Astrocyte (in vitro differentiated cells and primary cell): ENCODE results near the gene FBLN1. TPM values are rescaled to one million over a fixed set of nuclear protein-coding genes. Genes with fewer than 3 reads are reported as not detected.

Experiments
- DNase-seq: peaks from one replicate; pipeline ENCODE4 v3.0.0-alpha.2; 2010; ENCODE audit warnings: low read depth
- FAIRE-seq: peaks from 2 replicates; lab custom pipeline; 2011; peaks lifted over from hg19 to GRCh38; lab: Jason Lieb, UNC
- H2AFZ ChIP-seq: 2 replicates; pipeline ENCODE4 v1.6.0; 2012; ENCODE audit warnings: low read depth, low read length, inconsistent platforms
- H3K27ac ChIP-seq: 2 replicates; pipeline ENCODE4 v1.5.1; 2011; ENCODE audit warnings: low read depth, low read length, inconsistent platforms
- H3K27me3 ChIP-seq: 2 replicates; pipeline ENCODE4 v1.6.0; 2011; ENCODE audit warnings: low read length, inconsistent platforms; ENCODE audit not compliant: insufficient read depth
- H3K36me3 ChIP-seq: 2 replicates; pipeline ENCODE4 v1.5.1; 2011; ENCODE audit warnings: low read length, inconsistent platforms; ENCODE audit not compliant: insufficient read depth
- H3K4me1 ChIP-seq: 2 replicates; pipeline ENCODE4 v1.5.1; 2011; ENCODE audit warnings: low read length, inconsistent platforms; ENCODE audit not compliant: insufficient read depth
- H3K4me2 ChIP-seq: 2 replicates; pipeline ENCODE4 v1.6.0; 2012; ENCODE audit warnings: low read length, inconsistent platforms
- H3K4me3 ChIP-seq: 2 replicates; pipeline ENCODE4 v1.5.1; 2011; ENCODE audit warnings: low read depth, mild to moderate bottlenecking, low read length, inconsistent platforms; ENCODE audit not compliant: insufficient read depth
- H3K79me2 ChIP-seq: 2 replicates; pipeline ENCODE4 v1.6.0; 2012; ENCODE audit warnings: mild to moderate bottlenecking, low read length, inconsistent platforms; ENCODE audit not compliant: insufficient read depth
- H3K9ac ChIP-seq: 2 replicates; pipeline ENCODE4 v1.6.0; 2012; ENCODE audit warnings: mild to moderate bottlenecking, low read length, inconsistent platforms
- H3K9me3 ChIP-seq: 2 replicates; pipeline ENCODE4 v1.5.1; 2012; ENCODE audit warnings: low read depth, mild to moderate bottlenecking, low read length, inconsistent platforms; ENCODE audit not compliant: insufficient read depth
- H4K20me1 ChIP-seq: 2 replicates; pipeline ENCODE4 v1.6.0; 2012; ENCODE audit warnings: low read length, inconsistent platforms; ENCODE audit not compliant: insufficient read depth
- H3K27ac Mint-ChIP-seq: one replicate; pipeline ENCODE4 v1.8.0; 2021; ENCODE audit warnings: mild to moderate bottlenecking, mixed read lengths; ENCODE audit not compliant: unreplicated experiment
- H3K27me3 Mint-ChIP-seq: one replicate; pipeline ENCODE4 v1.8.0; 2021; ENCODE audit warnings: low read depth, mixed read lengths; ENCODE audit not compliant: unreplicated experiment
- H3K36me3 Mint-ChIP-seq: one replicate; pipeline ENCODE4 v1.8.0; 2021; ENCODE audit warnings: low read depth, mixed read lengths; ENCODE audit not compliant: unreplicated experiment
- H3K4me1 Mint-ChIP-seq: one replicate; pipeline ENCODE4 v1.8.0; 2021; ENCODE audit warnings: low read depth, mixed read lengths; ENCODE audit not compliant: unreplicated experiment
- H3K4me3 Mint-ChIP-seq: one replicate; pipeline ENCODE4 v1.8.0; 2021; ENCODE audit warnings: mild to moderate bottlenecking, moderate library complexity, mixed read lengths; ENCODE audit not compliant: unreplicated experiment
- H3K9me3 Mint-ChIP-seq: one replicate; pipeline ENCODE4 v1.8.0; 2021; ENCODE audit warnings: mild to moderate bottlenecking, mixed read lengths; ENCODE audit not compliant: unreplicated experiment
- EZH2 ChIP-seq: IDR thresholded peaks from 2 replicates; pipeline ENCODE4 v1.6.1; 2012; ENCODE audit warnings: mild to moderate bottlenecking, low read length, inconsistent platforms; ENCODE audit not compliant: insufficient read depth
- total RNA-seq: library from RNA; stranded (reverse); gene quantifications from 2 replicates; pipeline ENCODE4 v1.2.1, GENCODE V29; 2021
- TF ChIP-seq, protein P1 (sequence below): IDR thresholded peaks from 2 replicates; pipeline ENCODE4 v1.5.1; 2011; ENCODE audit warnings: low read depth, mild to moderate bottlenecking, inconsistent platforms, low read length, moderate library complexity; ENCODE audit not compliant: insufficient read depth

FBLN1 gene
- total RNA-seq, 1 donor from 2014 or later, result 69.2 TPM

DNA sequence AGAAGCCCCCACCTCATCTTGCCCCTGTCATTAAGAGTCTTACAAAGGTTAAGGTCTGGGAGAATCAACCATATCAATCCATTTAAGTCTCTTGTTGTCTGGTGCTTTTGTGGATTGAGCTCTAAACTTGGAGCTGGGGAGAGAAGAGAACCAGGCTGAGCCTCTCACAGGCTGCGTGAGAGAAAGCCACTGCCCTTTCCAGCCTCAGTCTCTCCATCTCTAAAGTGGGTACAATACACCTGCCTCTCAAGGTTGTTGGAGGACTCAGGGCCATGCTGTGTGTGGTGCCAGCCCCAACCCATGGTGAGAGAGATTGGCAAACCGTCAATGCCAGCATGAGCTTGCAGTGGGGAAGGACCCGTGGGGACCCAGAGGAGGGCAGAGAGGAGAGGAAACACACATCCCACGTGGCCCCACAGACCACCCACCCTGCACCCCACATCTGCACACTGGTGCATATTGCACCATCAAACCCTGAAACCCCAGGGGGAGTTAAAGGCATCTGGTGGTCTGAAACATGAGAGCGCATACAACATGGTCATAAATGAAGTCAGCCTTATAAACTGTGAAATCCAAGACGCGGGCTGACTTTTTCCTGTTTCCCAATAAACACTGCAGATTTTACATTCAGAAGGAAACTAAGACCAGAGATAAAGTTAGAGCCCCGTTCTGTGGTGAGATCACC, 27.5 kb upstream of the FBLN1 start:
- H3K36me3 Mint-ChIP-seq, result no peaks in the 10 kb centered on the region
- H3K9me3 Mint-ChIP-seq, result no peaks in the 10 kb centered on the region
- FAIRE-seq (no peak), DNase-seq (no peak)
- Histone ChIP-seq H3K9me3 (no peaks in the 10 kb centered on the region), H2AFZ (no peak overlapping the region), H3K27me3 (no peaks in the 10 kb centered on the region), H3K36me3 (no peaks in the 10 kb centered on the region), H3K4me3 (no peak overlapping the region), H3K4me1 (peaks cover 4% of the 10 kb centered on the region), H3K9ac (no peak overlapping the region), H4K20me1 (no peaks in the 10 kb centered on the region), H3K4me2 (no peak overlapping the region), H3K79me2 (no peaks in the 10 kb centered on the region), H3K27ac (no peak overlapping the region)
- H3K27ac Mint-ChIP-seq, result no peak overlapping the region
- H3K27me3 Mint-ChIP-seq, result peaks cover 18% of the 10 kb centered on the region
- no peak overlapping the region for H3K4me3 Mint-ChIP-seq
- TF ChIP-seq, protein P1, sequence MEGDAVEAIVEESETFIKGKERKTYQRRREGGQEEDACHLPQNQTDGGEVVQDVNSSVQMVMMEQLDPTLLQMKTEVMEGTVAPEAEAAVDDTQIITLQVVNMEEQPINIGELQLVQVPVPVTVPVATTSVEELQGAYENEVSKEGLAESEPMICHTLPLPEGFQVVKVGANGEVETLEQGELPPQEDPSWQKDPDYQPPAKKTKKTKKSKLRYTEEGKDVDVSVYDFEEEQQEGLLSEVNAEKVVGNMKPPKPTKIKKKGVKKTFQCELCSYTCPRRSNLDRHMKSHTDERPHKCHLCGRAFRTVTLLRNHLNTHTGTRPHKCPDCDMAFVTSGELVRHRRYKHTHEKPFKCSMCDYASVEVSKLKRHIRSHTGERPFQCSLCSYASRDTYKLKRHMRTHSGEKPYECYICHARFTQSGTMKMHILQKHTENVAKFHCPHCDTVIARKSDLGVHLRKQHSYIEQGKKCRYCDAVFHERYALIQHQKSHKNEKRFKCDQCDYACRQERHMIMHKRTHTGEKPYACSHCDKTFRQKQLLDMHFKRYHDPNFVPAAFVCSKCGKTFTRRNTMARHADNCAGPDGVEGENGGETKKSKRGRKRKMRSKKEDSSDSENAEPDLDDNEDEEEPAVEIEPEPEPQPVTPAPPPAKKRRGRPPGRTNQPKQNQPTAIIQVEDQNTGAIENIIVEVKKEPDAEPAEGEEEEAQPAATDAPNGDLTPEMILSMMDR, result no peak
- no peak for TF ChIP-seq EZH2
- H3K4me1 Mint-ChIP-seq, result no peaks in the 10 kb centered on the region

DNA sequence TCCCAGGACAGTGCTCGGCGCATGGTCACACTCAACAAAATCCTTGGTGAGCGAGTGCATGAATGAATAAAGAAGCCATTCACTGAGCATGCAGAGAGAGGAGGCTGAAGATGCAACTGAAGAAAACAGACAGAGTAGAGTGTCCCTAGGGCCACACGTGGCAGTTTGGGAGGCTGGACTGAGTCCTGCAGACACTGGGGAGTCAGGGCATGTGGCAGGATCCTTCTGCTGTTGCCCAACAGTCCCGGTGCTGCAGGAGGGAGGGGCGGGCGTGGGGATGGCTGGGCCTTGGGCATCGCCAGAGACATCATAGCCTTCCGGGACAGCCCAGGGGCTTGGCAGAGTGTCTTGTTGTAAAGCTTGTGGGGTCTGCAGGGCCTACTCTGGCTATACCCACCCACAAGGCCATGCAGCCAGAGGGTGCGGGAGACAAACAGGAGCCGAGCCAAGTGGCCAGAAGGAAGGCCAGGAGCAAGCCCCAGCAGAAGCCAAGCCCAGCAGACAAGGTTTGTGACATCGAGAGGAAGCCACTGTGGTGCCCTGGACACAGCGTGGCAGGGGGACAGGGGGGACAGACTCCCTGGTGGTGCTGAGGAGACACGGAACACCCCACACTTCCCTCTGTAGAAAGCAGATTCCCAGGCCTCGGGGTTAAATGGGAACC, 26.7 kb upstream of the FBLN1 start:
- no peaks in the 10 kb centered on the region for H3K4me1 Mint-ChIP-seq
- no peak overlapping the region for H3K4me3 Mint-ChIP-seq
- H3K9ac ChIP-seq, result no peak overlapping the region
- no peak overlapping the region for H2AFZ ChIP-seq
- DNase-seq (no peak), FAIRE-seq (no peak)
- H3K4me3 ChIP-seq, result no peak overlapping the region
- TF ChIP-seq EZH2, result no peak
- TF ChIP-seq, protein P1, result no peak
- no peak overlapping the region for H3K27ac Mint-ChIP-seq
- H3K36me3 Mint-ChIP-seq, result no peaks in the 10 kb centered on the region
- H3K27ac ChIP-seq, result no peak overlapping the region
- no peaks in the 10 kb centered on the region for H3K36me3 ChIP-seq
- H3K27me3 Mint-ChIP-seq, result peaks cover 18% of the 10 kb centered on the region
- no peaks in the 10 kb centered on the region for H3K9me3 ChIP-seq
- H3K4me2 ChIP-seq, result no peak overlapping the region
- no peaks in the 10 kb centered on the region for H3K27me3 ChIP-seq
- no peaks in the 10 kb centered on the region for H4K20me1 ChIP-seq
- no peaks in the 10 kb centered on the region for H3K9me3 Mint-ChIP-seq
- no peaks in the 10 kb centered on the region for H3K79me2 ChIP-seq
- peaks cover 4% of the 10 kb centered on the region for H3K4me1 ChIP-seq

DNA sequence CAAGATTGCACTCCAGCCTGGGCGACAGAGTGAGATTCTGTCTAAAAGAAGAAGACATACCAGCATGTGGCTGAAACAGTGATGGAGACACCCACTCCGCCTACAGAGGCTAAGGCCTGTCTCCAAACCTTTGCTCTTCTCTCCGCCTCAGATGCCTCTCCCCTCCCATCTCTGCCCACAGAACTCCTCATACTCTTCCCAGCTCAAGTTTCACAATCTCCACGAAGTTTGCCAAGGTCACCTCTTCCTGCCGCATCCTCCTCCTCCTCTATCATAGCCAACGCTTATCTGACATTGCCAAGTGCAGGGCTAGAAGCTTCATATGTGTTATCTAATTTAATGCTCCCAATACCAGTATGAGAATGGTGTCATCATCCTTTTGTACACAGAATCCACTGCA, 25.9 kb upstream of the FBLN1 start:
- no peaks in the 10 kb centered on the region for H3K4me1 Mint-ChIP-seq
- H3K27ac Mint-ChIP-seq, result no peak overlapping the region
- H3K36me3 Mint-ChIP-seq, result no peaks in the 10 kb centered on the region
- Histone ChIP-seq H2AFZ (no peak overlapping the region), H3K4me1 (peaks cover 4% of the 10 kb centered on the region), H3K4me2 (no peak overlapping the region), H3K9ac (no peak overlapping the region), H3K79me2 (no peaks in the 10 kb centered on the region), H4K20me1 (no peaks in the 10 kb centered on the region), H3K9me3 (no peaks in the 10 kb centered on the region), H3K27me3 (no peaks in the 10 kb centered on the region), H3K36me3 (no peaks in the 10 kb centered on the region), H3K27ac (no peak overlapping the region), H3K4me3 (no peak overlapping the region)
- FAIRE-seq, result no peak
- DNase-seq, result no peak
- no peak overlapping the region for H3K4me3 Mint-ChIP-seq
- no peaks in the 10 kb centered on the region for H3K9me3 Mint-ChIP-seq
- TF ChIP-seq, protein P1, result no peak
- no peak for TF ChIP-seq EZH2
- peaks cover 18% of the 10 kb centered on the region for H3K27me3 Mint-ChIP-seq
